NAMALWA (cell line): ENCODE results near the gene SETD2.

Experiments used
- DNase-seq: peaks from one replicate; pipeline ENCODE4 v3.0.0-alpha.2; 2015; ENCODE audit warnings: low spot score

The SETD2 gene

GRCh38 chr3:47008234-47008796, 155.6 kb downstream of the SETD2 start:
- DNase-seq: no peak

GRCh38 chr3:47007482-47008233, 156.3 kb downstream of the SETD2 start:
- no peak for DNase-seq

GRCh38 chr3:47007001-47007400, 156.9 kb downstream of the SETD2 start:
- no peak for DNase-seq

DNA sequence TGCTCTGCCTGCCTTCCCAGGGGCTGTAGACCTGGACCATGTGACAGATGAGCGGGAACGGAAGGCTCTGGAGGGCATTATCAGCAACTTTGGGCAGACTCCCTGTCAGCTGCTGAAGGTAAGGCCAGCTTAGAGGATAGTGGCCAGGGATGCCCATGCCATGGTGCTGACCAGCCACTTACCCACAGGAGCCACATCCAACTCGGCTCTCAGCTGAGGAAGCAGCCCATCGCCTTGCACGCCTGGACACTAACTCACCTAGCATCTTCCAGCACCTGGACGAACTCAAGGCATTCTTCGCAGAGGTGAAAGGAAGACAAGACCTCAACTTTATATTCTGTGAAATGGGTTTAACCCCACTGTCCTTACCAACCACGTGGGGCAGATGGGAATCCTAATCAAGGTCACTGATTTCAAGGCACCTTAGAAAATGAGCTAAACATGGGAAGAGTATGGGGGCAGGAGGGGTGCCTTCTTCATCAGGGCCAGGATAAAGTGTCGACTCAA, 157.7 kb downstream of the SETD2 start:
- no peak for DNase-seq

DNA sequence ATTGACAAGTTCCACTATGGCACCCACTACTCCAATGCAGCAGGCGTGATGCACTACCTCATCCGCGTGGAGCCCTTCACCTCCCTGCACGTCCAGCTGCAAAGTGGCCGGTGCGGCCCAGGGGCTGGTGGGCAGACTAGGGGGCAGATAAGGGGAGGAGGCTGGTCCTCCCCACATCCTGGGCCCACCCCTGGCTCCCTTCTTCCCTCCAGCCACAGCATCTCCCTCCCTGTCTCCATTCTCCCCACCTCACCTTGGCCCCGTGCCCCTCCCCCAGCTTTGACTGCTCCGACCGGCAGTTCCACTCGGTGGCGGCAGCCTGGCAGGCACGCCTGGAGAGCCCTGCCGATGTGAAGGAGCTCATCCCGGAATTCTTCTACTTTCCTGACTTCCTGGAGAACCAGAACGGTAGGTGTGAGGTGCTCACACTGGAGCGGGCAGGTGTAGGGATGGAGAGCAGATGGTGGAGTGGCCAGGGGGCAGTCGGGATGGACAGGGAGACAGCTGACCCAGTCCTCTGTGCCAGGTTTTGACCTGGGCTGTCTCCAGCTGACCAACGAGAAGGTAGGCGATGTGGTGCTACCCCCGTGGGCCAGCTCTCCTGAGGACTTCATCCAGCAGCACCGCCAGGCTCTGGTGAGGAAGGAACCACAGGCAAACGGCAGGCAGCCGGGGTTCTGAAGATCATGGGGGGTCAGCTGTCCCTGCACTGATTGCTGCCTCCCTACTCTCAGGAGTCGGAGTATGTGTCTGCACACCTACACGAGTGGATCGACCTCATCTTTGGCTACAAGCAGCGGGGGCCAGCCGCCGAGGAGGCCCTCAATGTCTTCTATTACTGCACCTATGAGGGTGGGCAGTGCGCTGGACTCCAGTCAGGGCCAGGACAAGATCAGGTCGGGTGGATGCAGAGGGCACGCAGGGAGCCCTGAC, 158.4 kb downstream of the SETD2 start:
- no peak for DNase-seq

DNA sequence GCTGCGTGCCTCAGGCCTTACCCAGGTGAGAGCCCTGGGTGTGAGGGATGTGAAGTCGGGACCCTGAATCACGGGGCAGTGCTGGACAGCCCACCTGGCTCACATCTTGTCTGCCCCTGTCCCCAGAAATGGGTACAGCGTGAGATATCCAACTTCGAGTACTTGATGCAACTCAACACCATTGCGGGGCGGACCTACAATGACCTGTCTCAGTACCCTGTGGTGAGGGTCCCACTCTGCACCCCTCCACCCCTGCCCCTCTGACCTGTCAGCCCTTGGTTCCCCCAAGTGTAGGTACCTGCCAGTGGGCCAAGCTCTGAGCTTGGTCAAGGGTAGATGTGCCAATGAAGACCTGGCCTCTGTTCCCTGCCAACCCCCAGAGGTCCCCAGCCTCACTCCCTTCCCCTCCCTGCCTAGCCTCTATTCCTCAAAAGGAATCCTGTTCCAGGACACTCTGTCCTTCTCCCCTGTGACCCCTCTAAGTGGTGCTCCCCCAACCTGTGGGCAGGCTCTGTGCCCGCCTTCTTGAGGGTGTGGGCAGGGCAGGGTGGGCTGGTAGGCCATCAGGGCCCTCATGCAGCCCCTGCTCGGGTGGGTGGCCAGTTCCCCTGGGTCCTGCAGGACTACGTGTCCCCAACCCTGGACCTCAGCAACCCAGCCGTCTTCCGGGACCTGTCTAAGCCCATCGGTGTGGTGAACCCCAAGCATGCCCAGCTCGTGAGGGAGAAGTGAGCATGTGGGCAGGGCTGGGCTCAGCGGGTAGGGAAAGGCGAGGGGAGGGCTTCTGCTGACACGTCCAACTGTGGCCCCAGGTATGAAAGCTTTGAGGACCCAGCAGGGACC, 159.3 kb downstream of the SETD2 start:
- DNase-seq: no peak

- DNase-seq: no peak
Measured at GRCh38 chr3:47003461-47004368, 160.2 kb downstream of the SETD2 start.

DNA sequence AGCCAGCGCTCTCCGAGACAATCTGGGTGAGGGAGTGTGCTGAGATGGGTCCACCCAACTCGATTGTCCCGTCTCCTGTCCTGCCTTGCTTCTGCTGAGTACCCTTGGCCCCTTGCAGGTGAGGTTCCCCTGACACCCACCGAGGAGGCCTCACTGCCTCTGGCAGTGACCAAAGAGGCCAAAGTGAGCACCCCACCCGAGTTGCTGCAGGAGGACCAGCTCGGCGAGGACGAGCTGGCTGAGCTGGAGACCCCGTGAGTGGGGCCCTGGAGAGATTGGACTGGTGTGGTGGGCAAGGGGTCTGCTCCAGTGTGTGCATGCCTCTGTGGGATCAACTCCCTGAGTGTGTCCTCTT, 160.9 kb downstream of the SETD2 start:
- DNase-seq: no peak

DNA sequence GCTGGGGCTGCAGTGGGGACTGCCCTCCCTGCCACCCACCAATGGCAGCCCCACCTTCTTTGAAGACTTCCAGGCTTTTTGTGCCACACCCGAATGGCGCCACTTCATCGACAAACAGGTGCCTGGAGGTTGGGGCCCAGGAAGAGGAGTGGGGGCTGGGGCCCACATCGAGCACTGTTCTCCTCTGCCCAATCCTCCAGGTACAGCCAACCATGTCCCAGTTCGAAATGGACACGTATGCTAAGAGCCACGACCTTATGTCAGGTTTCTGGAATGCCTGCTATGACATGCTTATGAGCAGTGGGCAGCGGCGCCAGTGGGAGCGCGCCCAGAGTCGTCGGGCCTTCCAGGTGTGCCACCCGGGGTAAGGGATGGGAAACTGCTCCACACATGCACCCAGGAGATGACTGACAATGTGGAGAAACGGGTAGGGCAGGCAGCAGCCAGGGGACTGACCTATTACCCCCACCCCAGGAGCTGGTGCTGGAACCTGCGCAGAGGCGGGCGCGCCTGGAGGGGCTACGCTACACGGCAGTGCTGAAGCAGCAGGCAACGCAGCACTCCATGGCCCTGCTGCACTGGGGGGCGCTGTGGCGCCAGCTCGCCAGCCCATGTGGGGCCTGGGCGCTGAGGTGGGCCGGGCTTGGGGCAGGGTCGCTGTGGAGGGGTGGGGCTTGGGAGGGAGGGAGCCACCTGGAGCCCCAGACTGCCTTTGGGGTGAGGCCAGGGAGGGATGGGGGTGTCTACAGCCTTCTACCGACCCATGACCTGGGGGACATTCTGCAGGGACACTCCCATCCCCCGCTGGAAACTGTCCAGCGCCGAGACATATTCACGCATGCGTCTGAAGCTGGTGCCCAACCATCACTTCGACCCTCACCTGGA, 161.5 kb downstream of the SETD2 start:
- DNase-seq: no peak

- DNase-seq: no peak
Measured at GRCh38 chr3:47001731-47002170, 162.2 kb downstream of the SETD2 start.

GRCh38 chr3:47000922-47001730, 162.8 kb downstream of the SETD2 start:
- no peak for DNase-seq

- DNase-seq: no peak
Measured at GRCh38 chr3:47000198-47000815, 163.6 kb downstream of the SETD2 start.

DNA sequence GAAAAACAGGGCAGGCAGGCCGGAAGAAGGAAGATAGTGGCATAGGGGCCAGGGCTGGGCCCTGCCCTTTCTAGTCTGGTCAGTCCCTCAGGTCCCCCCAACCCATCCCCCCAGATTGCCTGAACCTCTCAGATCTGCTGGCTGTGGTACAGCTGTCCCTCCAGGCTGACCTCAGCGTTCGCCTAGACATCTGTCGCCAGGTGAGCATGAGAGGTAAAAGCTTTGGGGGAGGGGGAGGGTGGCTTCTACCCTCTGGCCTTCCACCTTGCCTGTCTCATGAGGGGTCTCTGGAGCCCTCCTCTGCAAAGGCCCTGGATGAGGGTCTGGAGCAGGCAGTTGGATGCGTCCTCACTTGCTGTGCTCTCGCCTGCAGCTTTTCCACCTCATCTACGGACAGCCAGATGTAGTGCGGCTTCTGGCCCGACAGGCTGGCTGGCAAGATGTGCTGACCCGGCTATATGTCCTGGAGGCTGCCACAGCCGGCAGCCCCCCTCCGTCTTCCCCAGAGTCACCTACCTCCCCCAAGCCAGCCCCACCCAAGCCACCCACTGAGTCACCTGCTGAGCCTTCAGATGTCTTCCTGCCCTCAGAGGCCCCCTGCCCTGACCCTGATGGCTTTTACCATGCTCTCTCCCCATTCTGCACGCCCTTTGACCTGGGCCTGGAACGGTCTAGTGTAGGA, 164.3 kb downstream of the SETD2 start:
- DNase-seq: no peak

DNA sequence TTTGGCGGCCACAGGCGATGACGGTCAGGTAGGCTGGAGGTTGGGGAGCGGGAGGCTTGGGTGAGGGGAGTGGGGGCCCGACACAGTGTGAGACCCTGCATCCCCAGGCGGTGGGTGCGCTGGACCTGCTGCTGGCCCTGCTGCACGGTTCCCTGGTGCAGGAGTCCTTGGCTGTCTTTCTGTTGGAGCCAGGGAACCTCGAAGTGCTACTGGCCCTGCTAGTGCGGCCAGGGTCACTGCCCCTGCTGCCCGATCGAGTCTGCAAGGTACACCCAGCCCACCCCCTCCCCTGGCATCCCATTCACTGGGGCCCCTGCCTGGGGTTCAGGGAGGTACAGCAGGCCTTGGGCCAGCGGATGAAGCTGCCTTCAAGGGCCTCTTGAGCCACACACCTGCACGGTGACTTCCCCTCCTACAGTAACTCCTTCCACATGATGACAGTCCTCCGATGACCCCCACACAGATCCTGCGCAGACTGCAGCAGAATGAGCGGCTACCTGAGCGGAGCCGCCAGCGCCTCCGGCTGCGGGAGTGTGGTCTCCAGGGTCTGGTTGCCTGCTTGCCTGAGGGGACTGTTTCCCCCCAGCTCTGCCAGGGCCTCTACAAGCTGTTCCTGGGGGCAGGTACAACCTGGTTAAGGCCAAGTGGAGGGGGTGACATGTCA, 164.9 kb downstream of the SETD2 start:
- no peak for DNase-seq

GRCh38 chr3:46998121-46998851, 165.6 kb downstream of the SETD2 start:
- DNase-seq: peak; percentile 45

DNA sequence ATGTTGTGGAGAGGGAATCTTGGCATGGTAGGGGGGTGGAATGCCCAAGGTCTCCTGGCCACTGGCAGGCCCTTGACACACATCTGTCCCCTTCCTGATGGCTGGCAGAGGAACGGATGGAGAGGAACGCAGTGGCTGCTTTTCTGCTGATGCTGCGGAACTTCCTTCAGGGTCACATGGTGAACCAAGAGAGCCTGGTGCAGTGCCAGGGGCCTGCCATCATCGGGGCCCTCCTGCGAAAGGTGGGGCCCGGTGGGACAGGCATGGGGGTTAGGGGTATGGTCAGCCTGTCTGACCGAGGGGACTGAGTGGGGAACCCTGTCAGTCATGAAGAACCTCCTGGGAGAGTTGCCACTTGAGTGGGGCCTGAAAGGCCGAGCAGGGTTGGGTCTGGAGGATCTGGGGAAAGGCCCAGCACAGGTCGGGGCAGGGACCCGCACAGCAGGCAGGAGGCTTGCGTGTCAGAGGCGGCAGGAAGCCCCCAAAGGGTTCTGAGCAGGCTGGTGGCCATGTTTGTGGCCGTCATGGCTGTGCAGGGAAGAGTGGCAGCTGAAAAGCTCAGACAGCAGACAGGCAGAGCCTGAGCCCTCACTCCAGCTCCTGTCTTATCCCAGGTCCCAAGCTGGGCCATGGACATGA, 166.3 kb downstream of the SETD2 start:
- no peak for DNase-seq
